ENCODE measurements around the gene UNG. TPM values are rescaled to one million over a fixed set of nuclear protein-coding genes. Genes with fewer than 3 reads are reported as not detected.

The UNG gene
- total RNA-seq, 1 experiment from 2014 or later: 99.0 TPM

DNA sequence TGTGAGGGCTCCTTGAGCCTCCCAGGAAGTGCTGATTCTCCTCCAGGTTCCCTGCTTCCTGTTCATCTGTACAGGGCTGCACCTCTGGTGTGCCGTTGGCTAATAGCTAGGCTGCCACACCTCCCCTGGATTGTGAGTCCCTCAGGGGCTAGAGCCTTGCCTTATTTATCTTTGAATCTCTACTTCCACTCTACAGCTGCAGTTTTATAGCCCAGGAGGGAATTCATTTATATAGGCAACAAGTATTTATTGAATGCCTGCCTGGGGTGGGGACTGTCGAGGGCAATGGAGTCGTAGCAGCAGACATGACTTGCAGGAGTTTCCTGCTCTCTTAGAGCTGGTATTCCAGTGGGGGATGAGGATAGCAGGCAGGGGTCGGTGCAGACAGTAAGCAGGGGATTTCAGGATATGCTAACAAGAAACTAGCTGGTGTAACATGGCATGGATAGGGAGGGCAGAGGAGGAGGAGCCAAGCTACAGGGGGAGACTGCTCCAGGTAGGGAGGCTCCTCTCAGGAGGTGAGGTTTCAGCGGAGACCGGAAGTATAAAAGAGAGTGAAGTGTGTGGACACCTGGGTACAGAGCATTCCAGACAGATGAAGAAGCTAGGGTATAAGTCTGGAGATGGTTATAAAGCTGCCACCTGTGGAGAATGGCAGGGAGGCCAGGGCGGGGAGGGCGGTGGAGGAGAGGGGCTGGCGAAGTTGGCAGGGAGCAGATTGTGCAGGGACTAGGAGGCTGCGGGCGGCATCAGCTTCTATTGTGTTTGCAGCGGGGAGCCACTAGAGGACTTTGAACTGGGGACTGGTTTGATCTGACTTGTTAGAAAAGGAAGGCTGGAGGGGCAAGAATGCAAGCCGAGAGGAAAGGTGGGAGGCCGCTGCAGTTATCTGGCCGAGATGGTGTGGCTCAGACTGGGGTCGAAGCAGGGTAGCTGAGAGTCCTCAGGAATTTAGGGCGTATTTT is 27.8 kb upstream of the UNG start:
- BruUV-seq (replicated peaks): no TSS peak
- 0 out of 4 replicates have a peak, but pooled peaks cover 0 to 3% of the 10 kb centered on the region in 2 experiments for H3K36me3 ChIP-seq (ENCODE audit: control insufficient read depth in 1 of 2, insufficient read depth in 2 of 2, low read length in 2 of 2)
- DNase-seq (ENCODE audit: low read depth, low spot score): no peak
- intact Hi-C loops (cut with micrococcal nuclease): no loop called here
- ChIA-PET POLR2A (no interaction called here), CTCF (interaction anchor here (1.1 kb wide), 1 partner anchor 15 kb away, joined by 3 read pairs; no protein-coding TSS in a partner anchor), RAD21 (ENCODE audit: low non-redundant PET in 1 of 2, low total read pairs in 2 of 2, uncharacterized antibody in 2 of 2, unreplicated experiment in 2 of 2) (no interaction called here)
- no peak for ATAC-seq
- no peak overlapping the region for H3K9ac ChIP-seq (ENCODE audit: low read length)
- H3K4me1 ChIP-seq (ENCODE audit: control insufficient read depth in 1 of 2, insufficient read depth in 2 of 2, low read length in 2 of 2): no peaks in the 10 kb centered on the region
- TF ChIP-seq CBX3 (IDR thresholded peaks at IDR 0.05; ENCODE audit: low read depth): no peak
- no peak for TF ChIP-seq POLR2A (IDR thresholded peaks at IDR 0.05; ENCODE audit: borderline replicate concordance, extremely low read depth, insufficient read depth, insufficient read length)
- TF ChIP-seq, protein P1, sequence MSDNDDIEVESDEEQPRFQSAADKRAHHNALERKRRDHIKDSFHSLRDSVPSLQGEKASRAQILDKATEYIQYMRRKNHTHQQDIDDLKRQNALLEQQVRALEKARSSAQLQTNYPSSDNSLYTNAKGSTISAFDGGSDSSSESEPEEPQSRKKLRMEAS (IDR thresholded peaks at IDR 0.05): no peak
- no peak for TF ChIP-seq ELF1 (IDR thresholded peaks at IDR 0.05; ENCODE audit: borderline replicate concordance, low read depth)
- no peak for TF ChIP-seq ZNF274 (IDR thresholded peaks at IDR 0.05; ENCODE audit: low read depth, low read length)
- TF ChIP-seq YY1 (IDR thresholded peaks at IDR 0.05; ENCODE audit: extremely low read depth, insufficient replicate concordance, low read depth, low read length): no peak
- no peak for TF ChIP-seq POLR2AphosphoS5 (IDR thresholded peaks at IDR 0.05; ENCODE audit: low read depth, low read length)
- TF ChIP-seq, protein P2, sequence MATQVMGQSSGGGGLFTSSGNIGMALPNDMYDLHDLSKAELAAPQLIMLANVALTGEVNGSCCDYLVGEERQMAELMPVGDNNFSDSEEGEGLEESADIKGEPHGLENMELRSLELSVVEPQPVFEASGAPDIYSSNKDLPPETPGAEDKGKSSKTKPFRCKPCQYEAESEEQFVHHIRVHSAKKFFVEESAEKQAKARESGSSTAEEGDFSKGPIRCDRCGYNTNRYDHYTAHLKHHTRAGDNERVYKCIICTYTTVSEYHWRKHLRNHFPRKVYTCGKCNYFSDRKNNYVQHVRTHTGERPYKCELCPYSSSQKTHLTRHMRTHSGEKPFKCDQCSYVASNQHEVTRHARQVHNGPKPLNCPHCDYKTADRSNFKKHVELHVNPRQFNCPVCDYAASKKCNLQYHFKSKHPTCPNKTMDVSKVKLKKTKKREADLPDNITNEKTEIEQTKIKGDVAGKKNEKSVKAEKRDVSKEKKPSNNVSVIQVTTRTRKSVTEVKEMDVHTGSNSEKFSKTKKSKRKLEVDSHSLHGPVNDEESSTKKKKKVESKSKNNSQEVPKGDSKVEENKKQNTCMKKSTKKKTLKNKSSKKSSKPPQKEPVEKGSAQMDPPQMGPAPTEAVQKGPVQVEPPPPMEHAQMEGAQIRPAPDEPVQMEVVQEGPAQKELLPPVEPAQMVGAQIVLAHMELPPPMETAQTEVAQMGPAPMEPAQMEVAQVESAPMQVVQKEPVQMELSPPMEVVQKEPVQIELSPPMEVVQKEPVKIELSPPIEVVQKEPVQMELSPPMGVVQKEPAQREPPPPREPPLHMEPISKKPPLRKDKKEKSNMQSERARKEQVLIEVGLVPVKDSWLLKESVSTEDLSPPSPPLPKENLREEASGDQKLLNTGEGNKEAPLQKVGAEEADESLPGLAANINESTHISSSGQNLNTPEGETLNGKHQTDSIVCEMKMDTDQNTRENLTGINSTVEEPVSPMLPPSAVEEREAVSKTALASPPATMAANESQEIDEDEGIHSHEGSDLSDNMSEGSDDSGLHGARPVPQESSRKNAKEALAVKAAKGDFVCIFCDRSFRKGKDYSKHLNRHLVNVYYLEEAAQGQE (IDR thresholded peaks at IDR 0.05; ENCODE audit: low read depth): no peak
- TF ChIP-seq CEBPB (IDR thresholded peaks at IDR 0.05; ENCODE audit: low read depth): no peak
- no peak for TF ChIP-seq EGR1 (IDR thresholded peaks at IDR 0.05; ENCODE audit: low read depth)
- TF ChIP-seq SRF (IDR thresholded peaks at IDR 0.05; ENCODE audit: low read depth): no peak
- no peak for TF ChIP-seq ZFX (IDR thresholded peaks at IDR 0.05)
- TF ChIP-seq JUND (IDR thresholded peaks at IDR 0.05): no peak
- TF ChIP-seq, protein P3, sequence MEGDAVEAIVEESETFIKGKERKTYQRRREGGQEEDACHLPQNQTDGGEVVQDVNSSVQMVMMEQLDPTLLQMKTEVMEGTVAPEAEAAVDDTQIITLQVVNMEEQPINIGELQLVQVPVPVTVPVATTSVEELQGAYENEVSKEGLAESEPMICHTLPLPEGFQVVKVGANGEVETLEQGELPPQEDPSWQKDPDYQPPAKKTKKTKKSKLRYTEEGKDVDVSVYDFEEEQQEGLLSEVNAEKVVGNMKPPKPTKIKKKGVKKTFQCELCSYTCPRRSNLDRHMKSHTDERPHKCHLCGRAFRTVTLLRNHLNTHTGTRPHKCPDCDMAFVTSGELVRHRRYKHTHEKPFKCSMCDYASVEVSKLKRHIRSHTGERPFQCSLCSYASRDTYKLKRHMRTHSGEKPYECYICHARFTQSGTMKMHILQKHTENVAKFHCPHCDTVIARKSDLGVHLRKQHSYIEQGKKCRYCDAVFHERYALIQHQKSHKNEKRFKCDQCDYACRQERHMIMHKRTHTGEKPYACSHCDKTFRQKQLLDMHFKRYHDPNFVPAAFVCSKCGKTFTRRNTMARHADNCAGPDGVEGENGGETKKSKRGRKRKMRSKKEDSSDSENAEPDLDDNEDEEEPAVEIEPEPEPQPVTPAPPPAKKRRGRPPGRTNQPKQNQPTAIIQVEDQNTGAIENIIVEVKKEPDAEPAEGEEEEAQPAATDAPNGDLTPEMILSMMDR (IDR thresholded peaks at IDR 0.05 in 2 of 3, conservative IDR thresholded peaks at IDR 0.05 in 1 of 3; ENCODE audit: borderline replicate concordance in 1 of 3, insufficient read depth in 1 of 3, low read depth in 2 of 3, low read length in 2 of 3): no peak
- H4K20me1 ChIP-seq (ENCODE audit: insufficient read depth): no peaks in the 10 kb centered on the region
- H3K79me2 ChIP-seq (ENCODE audit: insufficient read depth, low read length): no peaks in the 10 kb centered on the region
- H3K27ac ChIP-seq (ENCODE audit: low read depth, low read length): no peak overlapping the region
- no peaks in the 10 kb centered on the region for H3K9me3 ChIP-seq (ENCODE audit: control insufficient read depth in 1 of 2, insufficient read depth in 1 of 2, low read depth in 1 of 2, low read length in 2 of 2)
- H3K27me3 ChIP-seq (ENCODE audit: insufficient read depth, low read length): no peaks in the 10 kb centered on the region
- H3K9me2 ChIP-seq (ENCODE audit: insufficient read depth): no peaks in the 10 kb centered on the region
- no peak overlapping the region for H3K4me2 ChIP-seq (ENCODE audit: low read length)
- no peak overlapping the region for H2AFZ ChIP-seq (ENCODE audit: low read depth, low read length, poor library complexity, severe bottlenecking)
- no peak overlapping the region for H3K4me3 ChIP-seq (replicated peaks in 1 of 2; ENCODE audit: low read depth in 1 of 2, low read length in 2 of 2)

All from HCT116 (cell line).